ENCODE measurements around the gene CACNA1E.

The CACNA1E gene

GRCh38 chr1:181778640-181779260 lies 295.4 kb downstream of the CACNA1E start:
- DNase-seq = no peak

- DNase-seq = no peak
These were observed 296.0 kb downstream of the CACNA1E start for GRCh38 chr1:181779343-181779742.

- DNase-seq = no peak
These were observed 299.9 kb downstream of the CACNA1E start for GRCh38 chr1:181783208-181783607.

DNA sequence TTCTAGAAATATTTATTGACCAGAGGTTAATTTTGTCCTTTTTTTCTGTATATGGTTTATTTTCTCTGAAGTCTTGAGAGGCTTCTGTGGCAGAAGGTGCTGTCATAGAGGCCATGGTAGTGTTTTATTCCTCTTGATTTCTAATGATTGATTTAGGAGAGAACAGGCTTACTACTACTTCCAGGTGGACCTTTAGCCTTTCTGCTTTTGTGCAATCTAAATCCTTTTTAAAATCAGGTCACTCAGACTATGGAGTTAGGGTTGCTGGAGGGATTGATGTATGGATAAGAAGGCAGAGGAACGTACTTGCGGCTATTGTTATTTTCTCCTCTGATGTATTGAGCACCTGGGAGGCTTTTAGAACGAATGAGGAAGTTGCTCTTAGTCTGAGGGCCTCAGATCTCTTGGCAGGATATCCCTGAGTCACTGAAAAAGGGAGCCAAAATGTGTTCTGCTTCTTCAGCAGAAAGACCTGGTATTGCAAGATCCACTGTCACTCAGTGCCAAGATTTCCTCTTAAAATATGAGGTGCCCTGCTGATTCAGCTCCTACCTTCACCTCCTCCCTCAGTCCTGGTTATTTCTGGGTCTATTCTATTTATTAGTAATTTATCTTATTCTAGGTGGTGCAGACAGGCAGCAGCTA lies 300.8 kb downstream of the CACNA1E start:
- no peak for DNase-seq

- no peak for DNase-seq
These were observed 306.1 kb downstream of the CACNA1E start for GRCh38 chr1:181789395-181789794.

GRCh38 chr1:181791721-181792120 lies 308.4 kb downstream of the CACNA1E start:
- DNase-seq = no peak

DNA sequence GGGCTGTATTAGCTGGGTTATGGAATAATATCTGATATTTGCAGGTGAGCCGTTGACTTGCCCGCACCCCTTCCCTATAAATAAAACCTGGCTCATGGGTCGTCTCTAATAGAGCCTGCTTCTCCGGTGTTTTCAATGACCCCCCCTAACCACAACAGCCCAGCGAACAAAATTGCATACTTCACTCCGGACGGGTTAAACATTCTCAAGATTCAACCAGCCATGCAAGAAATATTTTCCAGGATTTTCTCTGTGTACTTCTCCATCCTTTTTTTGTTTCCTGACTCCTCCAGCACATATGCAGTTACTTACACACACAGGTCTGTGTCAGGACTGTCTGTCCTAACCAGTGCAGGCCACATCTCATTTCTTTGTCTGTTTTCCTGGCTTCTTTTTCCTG lies 310.5 kb downstream of the CACNA1E start:
- DNase-seq = no peak

GRCh38 chr1:181794332-181794731 lies 311.0 kb downstream of the CACNA1E start:
- DNase-seq = no peak

DNA sequence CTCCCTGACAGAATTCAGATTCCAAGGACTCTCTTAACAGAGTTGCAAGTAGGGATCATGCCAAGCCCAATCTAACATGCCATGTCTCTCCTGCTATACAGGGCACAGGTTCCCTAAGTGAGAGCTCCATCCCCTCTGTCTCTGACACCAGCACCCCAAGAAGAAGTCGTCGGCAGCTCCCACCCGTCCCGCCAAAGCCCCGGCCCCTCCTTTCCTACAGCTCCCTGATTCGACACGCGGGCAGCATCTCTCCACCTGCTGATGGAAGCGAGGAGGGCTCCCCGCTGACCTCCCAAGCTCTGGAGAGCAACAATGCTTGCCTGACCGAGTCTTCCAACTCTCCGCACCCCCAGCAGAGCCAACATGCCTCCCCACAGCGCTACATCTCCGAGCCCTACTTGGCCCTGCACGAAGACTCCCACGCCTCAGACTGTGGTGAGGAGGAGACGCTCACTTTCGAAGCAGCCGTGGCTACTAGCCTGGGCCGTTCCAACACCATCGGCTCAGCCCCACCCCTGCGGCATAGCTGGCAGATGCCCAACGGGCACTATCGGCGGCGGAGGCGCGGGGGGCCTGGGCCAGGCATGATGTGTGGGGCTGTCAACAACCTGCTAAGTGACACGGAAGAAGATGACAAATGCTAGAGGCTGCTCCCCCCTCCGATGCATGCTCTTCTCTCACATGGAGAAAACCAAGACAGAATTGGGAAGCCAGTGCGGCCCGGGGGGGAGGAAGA lies 315.0 kb downstream of the CACNA1E start:
- no peak for DNase-seq

GRCh38 chr1:181801617-181802016 lies 318.3 kb downstream of the CACNA1E start:
- DNase-seq = no peak

DNA sequence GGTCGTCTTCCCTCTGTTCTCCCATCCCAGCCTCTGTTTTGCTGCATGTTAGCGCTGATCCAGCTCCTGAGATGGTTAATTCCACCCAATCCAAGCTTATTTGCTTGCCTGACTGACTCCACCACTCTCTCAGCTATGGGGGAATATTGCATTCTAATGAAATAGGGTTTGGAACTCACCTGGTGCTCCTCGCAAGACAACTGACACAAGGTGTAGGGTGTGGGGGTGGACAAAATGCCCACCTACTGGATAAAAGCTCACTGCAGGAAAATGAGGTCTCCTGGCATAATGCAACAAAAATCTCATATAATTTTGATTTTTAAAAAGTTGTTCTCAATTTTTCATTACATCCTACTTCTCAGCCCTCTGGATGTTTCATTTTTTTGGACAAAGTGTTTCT lies 319.1 kb downstream of the CACNA1E start:
- DNase-seq = no peak

- no peak for DNase-seq
These were observed 320.1 kb downstream of the CACNA1E start for GRCh38 chr1:181803421-181803820.

DNA sequence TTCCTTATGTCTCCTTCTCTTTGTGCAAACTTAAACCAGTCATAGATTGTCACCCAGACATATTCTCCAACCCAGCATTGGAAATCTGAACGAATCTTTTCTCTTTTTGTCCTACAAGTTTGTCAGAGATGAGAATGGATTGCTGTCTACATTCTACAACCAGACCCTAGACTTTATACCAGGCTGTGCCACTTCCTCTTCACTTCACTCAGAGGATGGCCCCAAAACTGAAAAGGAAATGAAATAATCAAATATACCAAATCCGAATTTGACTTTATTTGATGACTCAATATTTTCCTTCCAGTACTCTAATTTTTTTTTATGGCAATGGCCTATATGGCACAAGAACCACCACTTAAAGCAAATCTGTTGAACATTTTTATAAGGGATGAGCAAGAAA lies 321.7 kb downstream of the CACNA1E start:
- no peak for DNase-seq

DNA sequence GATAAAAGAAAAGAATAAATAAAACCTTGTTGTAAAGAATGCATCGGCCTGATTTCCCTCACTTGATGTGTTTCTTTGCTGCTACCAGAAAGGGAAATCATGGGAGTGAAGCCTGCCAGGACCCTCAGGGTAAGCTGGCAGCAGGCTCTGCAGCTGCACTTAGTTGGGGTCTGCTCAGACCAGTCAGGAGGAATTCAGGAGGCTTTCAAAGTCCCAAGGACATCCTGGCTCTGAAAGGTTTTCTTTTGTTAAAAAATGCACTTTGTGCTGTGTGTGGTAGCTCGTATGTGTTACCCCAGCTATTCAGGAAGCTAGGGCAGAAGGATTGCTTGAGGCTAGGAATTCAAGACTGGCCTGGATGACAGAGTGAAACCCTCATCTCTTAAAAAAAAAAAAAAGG lies 323.4 kb downstream of the CACNA1E start:
- no peak for DNase-seq

DNA sequence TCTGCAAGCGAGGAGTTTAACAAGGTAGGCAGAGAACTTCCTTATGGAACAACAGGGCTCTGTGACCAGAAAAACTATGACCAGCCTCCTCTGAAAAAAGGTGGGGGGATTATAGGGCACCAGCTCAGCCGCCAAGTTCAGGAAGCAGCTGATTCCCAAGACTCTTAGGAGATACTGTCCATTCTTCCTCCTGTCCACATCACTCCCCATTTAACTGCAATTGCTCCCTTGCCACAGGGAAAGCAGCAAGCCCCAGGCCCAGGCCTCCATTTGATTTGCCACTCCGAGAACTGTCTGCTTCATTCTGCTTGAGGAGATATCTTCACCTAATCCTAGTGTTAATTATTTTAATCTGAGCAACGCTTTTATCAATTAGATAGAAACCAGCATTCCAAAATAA lies 323.9 kb downstream of the CACNA1E start:
- DNase-seq = no peak

DNA sequence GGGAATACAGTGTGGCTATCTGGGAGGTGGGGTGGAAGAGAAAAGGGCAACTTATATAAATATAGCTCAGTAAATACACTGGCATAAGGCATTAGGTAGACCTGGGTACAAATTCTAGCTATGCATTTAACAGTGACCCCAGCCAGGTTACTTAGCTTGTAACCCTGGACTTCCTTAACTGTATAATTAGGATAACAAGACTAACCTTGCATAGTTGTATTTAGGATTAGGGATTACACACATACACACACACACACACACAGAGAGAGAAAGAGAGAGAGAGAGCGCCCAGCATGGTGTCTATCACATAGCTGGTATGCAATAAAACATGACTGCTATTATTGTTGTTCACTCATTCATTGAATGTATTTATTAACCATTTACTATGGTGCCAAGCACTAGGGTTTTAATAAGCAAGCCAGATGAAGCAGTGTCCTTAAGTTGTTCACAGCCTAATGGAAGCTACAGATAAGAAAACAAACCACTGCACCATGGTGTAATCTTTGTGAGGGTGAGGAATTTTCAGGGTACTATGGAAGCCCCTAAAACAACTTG lies 326.8 kb downstream of the CACNA1E start:
- no peak for DNase-seq

DNA sequence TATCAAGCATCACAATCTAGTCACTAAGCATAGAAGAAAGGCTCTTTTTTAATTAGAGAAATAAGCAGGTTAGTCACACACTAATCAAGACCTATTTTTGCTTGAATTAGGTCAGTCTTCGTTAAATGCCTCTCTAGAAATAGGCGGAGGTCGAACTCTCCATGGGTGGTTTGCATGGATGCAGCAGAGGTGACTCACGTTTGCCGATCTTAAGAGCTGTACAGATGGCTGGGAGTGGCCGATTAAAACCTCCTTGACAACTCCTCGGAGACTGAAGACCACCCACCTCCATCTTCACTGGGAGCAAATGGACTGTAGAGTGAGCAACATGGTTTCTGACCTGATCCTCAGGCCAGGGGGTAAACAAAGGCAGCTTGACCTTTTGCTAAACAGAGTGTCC lies 328.9 kb downstream of the CACNA1E start:
- no peak for DNase-seq

GRCh38 chr1:181813266-181813665 lies 329.9 kb downstream of the CACNA1E start:
- DNase-seq = no peak

- DNase-seq = no peak
These were observed 333.3 kb downstream of the CACNA1E start for GRCh38 chr1:181816608-181817007.

- no peak for DNase-seq
These were observed 333.8 kb downstream of the CACNA1E start for GRCh38 chr1:181817091-181817490.

DNA sequence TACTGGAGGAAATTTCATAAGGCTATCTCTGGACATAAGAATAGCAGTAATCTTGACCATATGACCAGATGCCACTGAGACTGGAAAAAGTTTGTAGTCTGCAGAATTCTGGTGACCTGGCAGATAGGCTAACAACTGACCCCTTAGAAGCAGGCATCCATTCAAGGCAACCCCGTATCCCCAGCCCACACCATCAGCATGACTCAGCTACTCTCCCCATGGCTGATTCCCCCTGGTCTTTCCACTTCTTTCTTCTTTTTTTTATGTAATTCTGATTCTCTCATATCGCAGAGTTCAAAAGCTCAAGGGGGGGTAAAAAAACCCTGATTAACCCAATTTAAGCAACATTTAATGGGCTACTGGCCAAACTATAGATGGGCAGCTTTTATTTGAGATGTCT lies 335.1 kb downstream of the CACNA1E start:
- DNase-seq = no peak

- DNase-seq = no peak
These were observed 335.6 kb downstream of the CACNA1E start for GRCh38 chr1:181818943-181819342.

GRCh38 chr1:181821701-181822100 lies 338.4 kb downstream of the CACNA1E start:
- DNase-seq = no peak
